Heart right ventricle (tissue), 16 donors: ENCODE measurements around the gene KAT2A. TPM values are rescaled to one million over a fixed set of nuclear protein-coding genes. Genes with fewer than 3 reads are reported as not detected.

Source experiments
- ATAC-seq, 8 donors: fragments of 200-7000 bp; cut with Tn5 transposase; one replicate each; pipeline ENCODE4 v1.9.1; 2020; ENCODE audit warnings: mild to moderate bottlenecking in 8 of 8, moderate library complexity in 8 of 8, moderate number of reproducible peaks in 1 of 8
- DNase-seq, 2 donors: peaks; one replicate each; pipeline ENCODE4 v3.0.0-alpha.2; 2020
- H3K27ac ChIP-seq, 10 donors: fragments of 200-600 bp; sonication (generic) in 2 of 10; one replicate each; pipeline versions ENCODE4 v1.5.0 to v1.8.0; 2020 to 2022; ENCODE audit warnings: mild to moderate bottlenecking in 3 of 10
- H3K27me3 ChIP-seq, 7 donors: fragments of 200-600 bp; one replicate each; pipeline ENCODE4 v1.8.0; 2021 to 2022; ENCODE audit warnings: mild to moderate bottlenecking in 2 of 7
- H3K36me3 ChIP-seq, 9 donors: fragments of 200-600 bp; sonication (generic) in 1 of 9; one replicate each; pipeline versions ENCODE4 v1.5.0 to v1.8.0; 2020 to 2022; ENCODE audit warnings: mild to moderate bottlenecking in 2 of 9
- H3K4me1 ChIP-seq, 9 donors: fragments of 200-600 bp; sonication (generic) in 1 of 9; one replicate each; pipeline versions ENCODE4 v1.5.0 to v1.8.0; 2020 to 2022; ENCODE audit warnings: mild to moderate bottlenecking in 4 of 9
- H3K4me3 ChIP-seq, 10 donors: fragments of 200-600 bp; sonication (generic) in 2 of 10; one replicate each; pipeline versions ENCODE4 v1.5.0 to v1.8.0; 2020 to 2022; ENCODE audit warnings: mild to moderate bottlenecking in 7 of 10, moderate library complexity in 2 of 10
- H3K9me3 ChIP-seq, 11 donors: fragments of 200-600 bp in 10 of 11; sonication (generic) in 2 of 11; one replicate each; pipeline versions ENCODE4 v1.5.0 to v1.8.0; 2013 to 2022; ENCODE audit warnings: mild to moderate bottlenecking in 2 of 11, control low read depth in 1 of 11, moderate library complexity in 1 of 11
- WGBS, 2 donors: extraction: QIAGEN DNeasy Blood & Tissue Kit; methylation state at CpG; one replicate each; pipeline ENCODE4 v1.1.7; 2013; ENCODE audit warnings: inconsistent platforms in 1 of 2; 5-methylcytosine and 5-hydroxymethylcytosine counted together
- intact Hi-C, 10 donors: fragments of 100-400 bp; cut with DNase I; formaldehyde crosslinking; loops; one replicate each; pipeline versions ENCODE4 v1.11.1 to v1.14.2; 2022
- polyA plus RNA-seq, 2 donors: library from polyadenylated mRNA; stranded (reverse); fragments of 200-250 nt; gene quantifications; one replicate each; pipeline ENCODE4 v1.2.3, GENCODE V29; 2013
- total RNA-seq, 10 donors: library from RNA; stranded (reverse); fragmentation: NEBNext Ultra II Directional in 3 of 10; extraction: Animal tissue kit (Norgen Biotek cat#: 25700) in 3 of 10; gene quantifications; one replicate each; pipeline versions ENCODE4 v1.2.1 to v1.2.4, GENCODE V29; 2021 to 2023
- TF ChIP-seq, protein P1 (sequence below), 9 donors: fragments of 200-600 bp; sonication (generic) in 2 of 9; IDR thresholded peaks; one replicate each; pipeline versions ENCODE4 v1.5.0 to v1.8.0; 2021 to 2022; ENCODE audit warnings: antibody characterized with exemption in 9 of 9, mild to moderate bottlenecking in 5 of 9, moderate library complexity in 1 of 9
- donor health status: Arrhythmogenic right ventricular cardiomyopathy.
- donor health status: ischemic (EF 13 %, LVEDD 7.1; RV severe dilation, severe dysfunction).
- donor health status: healthy with polysubstance abuse.
- donor health status: DM: no; HTN: yes; CAD: no.
- donor health status: DM: no; HTN: no; CAD: no.
- donor health status: ischemic (EF 25% LVEDD 6.9; RV normal size, moderate dysfunction).
- donor health status: ischemic (EF 25% LVEDD 5.7; RV mildly dilated, moderate dysfunction).
- donor health status: healthy.
- donor health status: DM: yes; HTN: yes; CAD: no.
- donor health status: Ischemic cardiomyopathy.
- donor health status: ischemic (EF 35%, LVEDD 5.7; RV mildly dilated, moderate dysfunction).
- donor health status: nonischemic (EF 11% LVEDD 7.7; RV severe dilation, severe dysfunction).
- donor health status: DM: yes; HTN: yes; CAD: no.
- donor health status: PGD.
- donor health status: ischemic (EF 29% LVEDD 5.4; RV normal size, mild dysfunction).
- donor health status: nonischemic (EF 23%, LVEDD 6.1; RV moderate dilation, normal function).

KAT2A gene
- total and polyA plus RNA-seq, 12 donors: 9.3 to 118 (median 15.0) TPM

DNA sequence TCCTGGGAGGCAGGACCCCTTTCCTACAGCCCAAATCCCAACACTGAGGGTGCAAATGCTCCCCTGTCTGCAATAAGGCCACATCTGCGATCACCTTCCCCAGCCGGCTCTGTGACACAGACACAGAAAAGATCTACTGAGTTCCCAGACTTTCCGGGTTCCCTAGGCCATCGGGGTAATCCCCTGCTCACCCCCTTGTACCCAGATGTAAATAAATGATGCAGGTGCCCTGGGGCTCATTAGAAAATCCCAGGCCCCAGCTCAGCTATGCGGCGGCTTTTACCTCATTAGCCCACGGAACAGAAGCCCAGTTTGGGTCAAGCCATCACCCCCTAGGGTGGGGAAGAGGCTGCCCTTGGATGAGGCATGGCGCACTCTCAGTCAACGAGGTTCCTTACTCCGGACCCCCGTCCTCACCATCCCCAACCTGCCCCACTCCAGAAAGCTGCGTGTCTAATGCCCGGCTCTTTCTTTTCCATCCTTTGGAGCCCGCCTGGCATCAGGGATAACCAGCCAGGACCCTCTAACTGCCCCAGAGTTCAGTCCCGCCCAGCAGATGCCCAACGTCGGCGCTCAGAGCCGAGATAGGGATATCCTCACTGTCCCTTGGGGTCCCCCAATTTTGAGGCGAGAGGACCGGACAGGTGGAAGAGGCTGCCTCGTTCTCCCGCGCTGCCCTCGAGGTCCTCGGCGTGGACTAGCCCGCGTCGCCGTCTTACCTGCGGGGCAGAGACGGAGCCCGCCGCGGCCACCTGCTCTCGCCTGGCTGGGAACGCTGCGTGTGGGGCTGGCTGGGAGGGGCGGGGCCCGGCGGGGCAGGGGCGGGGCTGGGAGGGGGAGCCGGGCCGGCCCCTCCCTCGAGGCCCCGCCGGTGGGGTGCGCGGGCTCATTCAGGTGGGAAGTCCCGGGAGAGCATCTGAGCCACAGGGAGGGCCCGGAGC is 23.2 kb downstream of the KAT2A start, which contains the start of gene ZNF385C:
Gene ZNF385C (minus strand): TSS at position 783 of the 941 bp plus-strand sequence. CDS start 35,417 bp downstream, outside the sequence.
- H3K9me3 ChIP-seq: no peaks in the 10 kb centered on the region
- ATAC-seq (no peak), DNase-seq (no peak)
- peaks cover 0 to 17% (median 10%) of the 10 kb centered on the region in 9 donors for H3K4me1 ChIP-seq
- H3K27ac ChIP-seq: no peak within 1 kb of the TSS
- H3K27me3 ChIP-seq: peaks cover 5 to 36% (median 32%) of the 10 kb centered on the region in 7 donors
- 10% methylated on average over 46 to 52 of the region's 52 CpGs for WGBS, 2 donors
- peak within 1 kb of the TSS in 1 of 10 donors; percentile 5 for H3K4me3 ChIP-seq
- H3K36me3 ChIP-seq: peaks cover 0 to 11% (median 0%) of the 10 kb centered on the region in 9 donors
- intact Hi-C loops: loop anchor here in 1 of 10 donors (5.0 kb wide), 2 partner anchors 36 to 136 kb away; no protein-coding TSS in a partner anchor
- TF ChIP-seq, protein P1, sequence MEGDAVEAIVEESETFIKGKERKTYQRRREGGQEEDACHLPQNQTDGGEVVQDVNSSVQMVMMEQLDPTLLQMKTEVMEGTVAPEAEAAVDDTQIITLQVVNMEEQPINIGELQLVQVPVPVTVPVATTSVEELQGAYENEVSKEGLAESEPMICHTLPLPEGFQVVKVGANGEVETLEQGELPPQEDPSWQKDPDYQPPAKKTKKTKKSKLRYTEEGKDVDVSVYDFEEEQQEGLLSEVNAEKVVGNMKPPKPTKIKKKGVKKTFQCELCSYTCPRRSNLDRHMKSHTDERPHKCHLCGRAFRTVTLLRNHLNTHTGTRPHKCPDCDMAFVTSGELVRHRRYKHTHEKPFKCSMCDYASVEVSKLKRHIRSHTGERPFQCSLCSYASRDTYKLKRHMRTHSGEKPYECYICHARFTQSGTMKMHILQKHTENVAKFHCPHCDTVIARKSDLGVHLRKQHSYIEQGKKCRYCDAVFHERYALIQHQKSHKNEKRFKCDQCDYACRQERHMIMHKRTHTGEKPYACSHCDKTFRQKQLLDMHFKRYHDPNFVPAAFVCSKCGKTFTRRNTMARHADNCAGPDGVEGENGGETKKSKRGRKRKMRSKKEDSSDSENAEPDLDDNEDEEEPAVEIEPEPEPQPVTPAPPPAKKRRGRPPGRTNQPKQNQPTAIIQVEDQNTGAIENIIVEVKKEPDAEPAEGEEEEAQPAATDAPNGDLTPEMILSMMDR (IDR thresholded peaks at IDR 0.05): no peak

DNA sequence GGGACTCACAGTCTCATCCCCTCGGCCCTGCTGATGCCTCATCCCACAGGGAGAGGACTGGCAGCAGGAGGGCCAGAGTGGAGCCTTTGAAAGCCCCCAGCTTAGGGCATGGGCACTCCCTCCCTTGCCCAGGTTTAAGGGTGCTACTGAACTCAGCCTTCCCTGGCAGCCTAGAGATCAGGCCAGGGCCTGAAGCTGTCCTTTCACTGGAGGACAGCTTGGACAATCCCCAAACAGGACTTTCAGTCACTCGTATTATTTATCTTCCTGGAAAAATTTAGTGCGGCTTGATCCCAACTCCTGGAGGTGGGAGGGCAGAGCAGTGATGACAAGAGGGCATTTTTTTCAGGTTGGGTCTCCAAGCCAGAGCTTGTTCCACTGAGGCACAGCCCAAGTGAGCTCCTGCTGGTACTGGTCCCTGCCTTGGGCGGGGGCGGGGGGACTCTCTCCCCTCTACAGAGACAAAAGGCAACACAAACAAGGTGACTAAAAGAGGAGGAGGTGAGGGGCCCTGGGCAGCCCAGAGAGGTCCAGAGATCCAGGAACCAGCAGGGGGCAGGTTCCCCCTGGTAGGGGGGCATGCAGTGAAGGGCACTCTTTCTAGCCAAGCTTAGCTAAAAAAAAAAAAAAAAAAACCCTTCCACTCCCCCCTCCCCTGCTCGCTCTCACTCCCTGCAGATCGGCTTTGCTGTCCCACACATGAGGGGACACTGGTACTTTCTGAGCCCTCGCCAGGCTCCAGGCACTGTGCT is 24.6 kb downstream of the KAT2A start:
- DNase-seq: no peak
- Histone ChIP-seq H3K36me3 (no peaks in the 10 kb centered on the region), H3K9me3 (no peaks in the 10 kb centered on the region), H3K4me1 (peaks cover 0 to 9% (median 6%) of the 10 kb centered on the region in 9 donors), H3K27ac (no peak overlapping the region), H3K4me3 (no peak overlapping the region), H3K27me3 (peaks cover 5 to 39% (median 32%) of the 10 kb centered on the region in 7 donors)
- ATAC-seq: no peak
- intact Hi-C loops: loop anchor here in 1 of 10 donors (5.0 kb wide), 2 partner anchors 34 to 134 kb away; no protein-coding TSS in a partner anchor
- 58 to 63% methylated on average over 8 of the region's 8 CpGs for WGBS, 2 donors
- TF ChIP-seq, protein P1 (IDR thresholded peaks at IDR 0.05): no peak

DNA sequence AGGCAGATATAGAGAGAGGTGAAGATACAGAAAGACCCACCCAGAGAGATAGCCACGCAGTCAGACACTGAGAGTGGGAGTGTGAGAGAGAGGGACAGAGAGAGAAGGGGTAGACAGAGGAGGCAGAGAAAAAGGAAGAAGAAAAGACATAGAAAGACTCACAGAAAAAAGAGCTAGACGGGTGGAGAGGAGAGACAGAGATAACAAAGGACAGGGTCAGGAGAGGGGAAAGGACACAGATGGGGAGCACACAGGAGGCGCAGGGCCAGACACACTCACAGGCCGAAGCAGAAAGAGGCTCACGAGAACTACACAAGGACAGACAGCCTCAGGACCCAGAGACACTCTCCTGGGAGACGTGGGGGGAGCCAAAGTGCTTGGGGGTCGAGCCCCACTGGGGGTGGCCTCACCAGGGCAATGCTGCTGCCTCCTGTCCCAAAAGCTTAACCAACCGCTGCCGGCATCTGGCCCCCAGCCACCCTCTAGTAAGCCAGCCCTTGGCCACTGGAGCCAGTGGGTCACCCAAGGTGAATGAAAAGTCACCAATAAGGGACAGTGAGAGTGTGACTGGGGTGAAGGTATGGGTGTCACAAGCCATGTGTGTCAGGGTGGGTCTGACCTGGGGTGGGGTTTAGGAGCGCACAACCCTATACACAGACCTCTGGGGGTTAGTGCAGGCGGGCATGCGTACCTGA is 26.6 kb downstream of the KAT2A start:
- WGBS, 2 donors: 79 to 85% methylated on average over 12 of the region's 12 CpGs
- TF ChIP-seq, protein P1 (IDR thresholded peaks at IDR 0.05): no peak

More for the DNA sequence above, 26.6 kb downstream of the KAT2A start:
- Histone ChIP-seq H3K9me3 (no peaks in the 10 kb centered on the region), H3K27ac (no peak overlapping the region), H3K4me3 (no peak overlapping the region), H3K36me3 (no peaks in the 10 kb centered on the region), H3K4me1 (peaks cover 0 to 9% (median 5%) of the 10 kb centered on the region in 9 donors), H3K27me3 (peaks cover 5 to 45% (median 32%) of the 10 kb centered on the region in 7 donors)
- intact Hi-C loops: loop anchor here in 1 of 10 donors (5.0 kb wide), 2 partner anchors 32 to 132 kb away; no protein-coding TSS in a partner anchor
- ATAC-seq (peak in 2 of 8 donors; percentile 24 to 44), DNase-seq (no peak)
